COLO668 (cell line): ENCODE data around the gene RSAD2.

ENCODE experiments used
- DNase-seq: peaks from one replicate; lab custom pipeline; 2025; ENCODE audit not compliant: unreplicated experiment; lab: John Stamatoyannopoulos, UW

Gene RSAD2

GRCh38 chr2:6863792-6864191, 13.8 kb upstream of the RSAD2 start:
- DNase-seq, result no peak

- no peak for DNase-seq
Observed at GRCh38 chr2:6864231-6864754, 13.3 kb upstream of the RSAD2 start.

GRCh38 chr2:6864923-6865345, 12.6 kb upstream of the RSAD2 start:
- DNase-seq, result no peak

DNA sequence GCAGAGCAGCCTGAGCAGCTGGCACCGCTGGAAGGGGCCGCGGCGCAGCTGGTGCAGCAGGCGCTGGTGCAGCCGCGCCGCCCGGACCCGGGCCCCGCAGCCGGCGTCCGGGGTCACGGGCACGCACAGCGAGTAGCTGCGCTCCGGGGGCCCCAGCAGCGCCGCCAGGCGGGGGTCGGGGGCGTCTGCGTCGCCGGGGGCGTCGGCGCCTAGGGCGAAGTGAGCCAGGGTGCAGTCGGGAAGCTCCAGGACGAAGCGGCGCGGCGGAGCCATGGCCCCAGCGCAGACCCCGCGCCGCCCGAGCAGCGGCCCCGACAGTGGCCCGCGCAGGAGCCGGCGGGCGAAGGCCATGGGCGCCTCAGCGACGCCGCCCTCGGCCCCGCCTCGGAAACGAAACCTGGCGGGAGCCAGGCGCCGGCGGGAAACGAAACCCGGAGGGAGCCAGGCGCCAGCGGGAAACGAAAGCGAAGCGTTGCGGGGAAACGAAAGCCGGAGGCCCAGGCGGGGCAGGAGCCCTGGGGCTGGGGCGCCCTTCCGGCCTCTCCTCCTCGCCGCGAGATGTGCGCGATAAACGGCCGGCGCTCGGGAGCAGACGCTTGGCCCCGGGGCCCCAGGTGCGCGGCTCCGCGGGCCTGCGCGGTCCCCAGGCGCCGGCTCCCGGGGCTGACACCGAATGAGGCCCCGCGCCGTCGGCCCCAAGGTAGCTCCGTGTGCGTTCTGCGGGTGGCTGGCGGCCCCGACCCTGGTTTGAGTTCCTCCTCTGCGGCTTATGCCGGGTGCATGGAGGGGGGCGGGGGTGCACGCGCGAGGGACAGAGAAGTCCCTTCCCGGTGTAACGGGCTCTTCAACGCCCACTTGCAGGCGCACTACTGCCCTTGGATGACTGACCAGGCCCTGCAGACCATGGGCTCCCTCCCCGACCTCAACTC, 12.0 kb upstream of the RSAD2 start, which contains the start of gene CMPK2:
TSS of gene CMPK2 (minus strand) at position 562 of the 929 bp plus-strand sequence. CDS start at position 351, 211 bp downstream.
- peak; percentile 83 for DNase-seq

DNA sequence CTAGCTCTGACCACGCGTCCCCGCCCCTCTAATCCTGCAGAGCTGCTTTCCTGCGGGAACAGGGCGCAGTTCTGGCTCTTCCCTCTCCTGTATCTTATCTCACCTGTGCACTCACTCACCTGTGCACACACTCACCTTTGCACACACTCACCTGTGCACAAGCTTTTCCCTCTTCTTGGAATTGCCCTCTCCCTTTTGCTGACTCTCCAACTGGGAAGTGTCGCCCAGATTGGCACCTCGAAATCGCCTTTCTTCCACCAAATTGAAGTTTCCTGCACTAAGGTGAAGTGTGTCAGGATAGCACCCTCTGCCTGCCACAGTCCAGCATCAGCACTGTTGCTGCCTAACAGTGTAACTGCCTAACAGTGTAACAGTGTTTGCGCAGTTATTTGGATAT, 11.3 kb upstream of the RSAD2 start:
- DNase-seq, result peak; percentile 40

DNA sequence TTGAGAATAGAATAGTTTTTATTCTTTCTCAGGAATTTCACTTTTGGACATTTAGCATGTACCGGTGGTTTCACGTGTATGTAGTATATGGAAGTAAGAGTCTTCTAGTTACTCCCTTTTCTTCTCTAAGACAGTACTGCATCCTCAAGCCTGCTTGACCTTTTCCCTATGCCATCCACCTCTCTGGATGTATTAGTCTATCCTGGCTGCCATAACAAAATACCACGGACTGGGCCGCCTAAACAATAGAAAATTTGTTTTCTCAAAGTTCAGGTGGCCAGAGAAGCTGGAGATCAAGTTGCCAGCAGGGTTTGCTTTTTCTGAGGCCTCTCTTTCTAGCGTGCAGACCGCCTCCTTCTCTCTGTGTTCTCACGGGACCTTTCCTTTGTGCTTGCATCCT, 10.6 kb upstream of the RSAD2 start:
- DNase-seq, result no peak

- no peak for DNase-seq
Observed at GRCh38 chr2:6872394-6872793, 5.2 kb upstream of the RSAD2 start.

DNA sequence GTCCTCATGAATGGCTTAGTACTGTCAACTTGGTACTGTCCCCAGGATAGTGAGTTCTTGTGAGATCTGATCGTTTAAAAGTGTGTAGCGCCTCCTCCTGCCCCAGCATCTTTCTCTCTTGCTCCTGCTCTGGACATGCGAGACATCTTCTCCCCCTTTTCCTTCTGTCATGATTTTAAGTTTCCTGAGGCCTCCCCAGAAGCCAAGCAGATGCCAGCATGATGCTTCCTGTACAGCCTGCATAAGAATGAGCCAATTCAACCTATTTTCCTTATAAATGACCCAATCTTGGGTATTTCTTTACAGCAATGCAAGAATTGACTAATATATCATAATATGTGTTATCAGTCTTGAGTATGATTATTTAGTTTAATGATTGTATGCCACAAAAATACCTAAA, 3.5 kb upstream of the RSAD2 start:
- DNase-seq, result no peak

DNA sequence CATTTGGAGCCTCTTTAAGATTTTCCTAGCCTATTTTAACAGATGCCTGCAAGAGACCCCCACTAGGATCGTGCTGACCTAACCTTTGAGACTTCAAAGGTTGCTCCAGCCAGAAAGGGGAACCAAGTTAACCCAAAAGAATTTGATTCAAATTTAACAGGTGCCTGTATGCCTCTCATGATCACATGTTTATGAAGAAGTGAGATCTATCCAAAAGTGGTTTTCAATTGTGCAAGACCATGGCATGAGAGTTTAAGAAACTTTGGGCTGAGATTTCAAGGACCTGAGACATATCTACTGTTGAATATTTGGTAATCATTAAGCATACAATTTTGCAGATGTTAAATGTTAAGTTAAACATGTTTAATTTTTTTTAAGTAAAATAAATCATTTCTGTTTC, 1.3 kb upstream of the RSAD2 start:
- no peak for DNase-seq

DNA sequence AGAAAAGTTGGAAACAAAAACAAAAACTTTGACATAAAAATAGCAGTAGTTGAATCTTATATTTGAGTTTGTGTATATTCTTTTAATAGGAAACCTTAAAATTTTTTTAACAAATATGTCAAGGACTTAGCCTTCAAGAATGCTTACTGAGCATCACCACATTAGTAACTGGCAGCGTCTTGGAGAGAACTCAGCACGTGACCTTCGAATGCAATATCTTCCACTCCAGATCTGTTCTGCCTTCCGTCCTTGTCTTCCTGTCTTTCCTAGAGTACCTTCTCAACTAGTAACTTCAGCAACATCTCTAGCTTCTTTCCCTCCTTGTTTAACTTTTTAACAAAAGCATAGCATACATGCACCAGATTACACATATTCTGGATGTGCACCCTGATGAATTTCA, 972 bp downstream of the RSAD2 start:
- no peak for DNase-seq

GRCh38 chr2:6879011-6879410, 1.4 kb downstream of the RSAD2 start:
- no peak for DNase-seq

DNA sequence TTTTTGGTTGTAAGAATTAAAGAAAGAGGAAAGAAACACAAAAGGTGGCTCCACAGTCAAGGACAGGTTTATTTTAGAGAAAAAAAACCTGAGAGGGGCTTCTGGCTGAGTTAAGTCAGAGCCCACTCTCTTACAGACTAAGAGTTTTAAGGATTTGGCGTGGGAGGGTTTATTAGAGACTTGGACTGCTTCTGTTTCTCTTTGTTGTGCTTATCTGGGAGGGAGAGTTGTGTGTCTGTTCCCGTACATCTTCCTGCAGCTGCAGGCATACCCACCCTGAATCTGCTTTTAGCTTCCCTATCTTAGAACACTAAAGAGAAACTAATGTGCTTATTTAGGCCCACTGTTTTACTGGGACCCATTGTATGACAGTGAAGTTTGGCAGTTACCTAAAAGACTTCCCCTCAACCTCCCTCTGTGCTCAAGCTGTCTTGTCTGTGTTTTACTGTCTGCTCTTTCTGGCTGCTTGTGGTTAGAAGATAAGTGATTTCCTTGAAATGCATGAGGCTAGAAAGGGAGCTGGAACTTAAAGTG, 2.7 kb downstream of the RSAD2 start:
- no peak for DNase-seq

DNA sequence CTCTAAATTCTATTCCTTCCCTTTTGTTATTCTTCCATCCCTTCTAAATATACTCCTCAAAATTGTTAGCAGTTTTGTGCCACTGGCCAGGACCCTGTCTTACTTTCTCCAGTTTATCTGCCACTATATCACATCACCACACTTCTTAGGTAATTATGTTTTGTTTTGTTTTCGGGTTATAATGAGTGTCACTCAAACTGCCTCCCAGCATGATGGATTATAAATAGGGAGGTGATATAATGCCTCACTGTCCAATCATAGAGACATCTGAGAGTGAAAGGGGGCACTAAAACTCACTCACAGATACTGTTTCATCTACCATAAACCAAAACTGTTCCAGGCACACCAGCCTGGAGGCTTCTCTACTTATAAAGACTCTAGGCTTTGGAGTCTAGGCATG, 3.5 kb downstream of the RSAD2 start:
- no peak for DNase-seq

DNA sequence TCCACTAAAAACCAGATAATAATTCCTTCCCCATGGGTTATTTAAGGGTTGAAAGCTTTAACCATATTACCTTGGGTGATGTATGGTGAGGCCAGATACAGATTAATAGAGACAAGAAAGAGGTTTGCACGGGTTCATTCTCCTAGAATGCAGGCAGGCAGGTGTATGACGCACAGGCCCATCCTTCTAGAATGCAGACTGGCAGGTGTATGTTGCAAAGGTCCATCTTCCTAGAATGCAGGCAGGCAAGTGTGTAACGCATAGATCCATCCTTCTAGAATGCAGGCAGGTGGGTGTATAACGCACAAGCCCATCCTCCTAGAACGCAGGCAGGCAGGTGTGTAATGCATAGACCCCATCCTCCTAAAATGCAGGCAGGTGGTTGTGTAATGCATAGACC, 3.9 kb downstream of the RSAD2 start:
- DNase-seq, result no peak

DNA sequence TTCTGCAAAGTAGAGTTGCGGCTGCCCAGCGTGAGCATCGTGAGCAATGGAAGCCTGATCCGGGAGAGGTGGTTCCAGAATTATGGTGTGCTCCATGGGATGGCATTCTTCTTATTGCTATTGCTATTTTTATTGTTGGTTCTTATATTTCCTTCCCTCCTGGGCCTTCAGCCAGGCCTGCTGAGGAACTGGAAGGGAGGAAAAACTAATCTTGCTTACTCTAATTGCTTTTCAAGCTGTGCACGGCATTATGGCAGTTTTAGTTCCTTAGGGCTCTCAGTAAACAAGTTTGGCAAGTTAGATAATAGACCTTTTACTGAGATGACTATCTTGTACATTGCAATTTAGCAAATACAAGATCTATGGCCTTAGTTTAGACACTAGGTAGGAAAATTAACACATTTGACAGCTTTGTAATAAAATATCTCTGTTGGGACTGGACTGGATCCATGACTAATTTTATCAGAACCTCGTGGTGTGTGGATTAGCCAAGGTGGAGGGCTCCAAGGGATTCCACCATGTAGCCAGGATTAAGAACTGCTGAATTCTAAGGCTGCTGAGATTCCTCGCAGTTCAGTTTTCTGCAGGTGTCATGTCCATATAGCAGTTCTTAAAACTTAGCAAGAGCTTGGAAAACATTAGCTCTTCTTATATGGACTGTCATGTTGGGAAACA, 6.0 kb downstream of the RSAD2 start:
- DNase-seq, result no peak

- no peak for DNase-seq
Observed at GRCh38 chr2:6885551-6885950, 8.0 kb downstream of the RSAD2 start.

GRCh38 chr2:6885968-6886367, 8.4 kb downstream of the RSAD2 start:
- no peak for DNase-seq

DNA sequence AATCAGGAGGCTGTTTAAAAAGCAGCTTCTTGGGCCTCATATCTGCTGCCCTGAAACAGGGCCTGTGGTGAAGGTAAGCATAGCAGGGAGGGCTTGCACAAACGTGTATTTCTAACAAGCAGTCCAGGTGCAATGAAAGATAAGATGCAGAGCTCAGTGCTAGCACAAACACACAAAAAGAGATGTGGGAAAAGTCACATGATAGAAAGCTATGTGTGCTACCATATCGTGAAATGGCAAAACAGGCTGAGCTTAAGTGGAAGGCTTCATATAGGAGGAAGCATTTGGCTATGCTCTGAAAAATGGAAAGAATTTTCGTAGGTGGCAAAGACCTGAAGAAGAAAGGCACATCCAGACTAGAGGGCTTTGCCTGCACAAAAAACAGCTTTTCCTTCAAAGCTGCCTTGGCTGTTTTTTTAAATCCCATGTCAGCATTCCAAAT, 10.2 kb downstream of the RSAD2 start:
- no peak for DNase-seq

DNA sequence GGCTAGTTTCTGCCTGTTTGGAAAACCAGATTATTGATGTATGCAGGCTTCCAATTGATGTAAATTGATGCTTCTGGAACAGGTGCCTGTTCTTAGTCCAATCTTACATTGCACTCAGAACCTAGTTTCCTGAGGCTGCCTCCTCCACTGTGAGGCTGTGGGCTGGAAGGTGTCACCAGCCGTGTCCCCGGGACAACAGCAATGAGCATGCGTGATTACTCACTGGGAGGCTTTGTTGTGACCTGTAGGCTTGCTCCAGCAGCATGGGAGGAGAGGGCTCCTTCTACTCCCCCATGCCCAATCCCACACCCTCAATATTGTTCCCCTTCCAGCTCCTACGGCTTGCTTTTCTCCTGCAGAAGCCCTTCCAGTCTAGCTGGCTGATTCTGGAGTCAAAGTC, 11.1 kb downstream of the RSAD2 start:
- DNase-seq, result no peak

GRCh38 chr2:6893876-6894482, 16.4 kb downstream of the RSAD2 start:
- DNase-seq, result no peak
